ENCODE results near the gene SORBS2.
A peak's percentile ranks its signal among the peaks of the same experiment; 100 is the strongest.

Gene SORBS2

DNA sequence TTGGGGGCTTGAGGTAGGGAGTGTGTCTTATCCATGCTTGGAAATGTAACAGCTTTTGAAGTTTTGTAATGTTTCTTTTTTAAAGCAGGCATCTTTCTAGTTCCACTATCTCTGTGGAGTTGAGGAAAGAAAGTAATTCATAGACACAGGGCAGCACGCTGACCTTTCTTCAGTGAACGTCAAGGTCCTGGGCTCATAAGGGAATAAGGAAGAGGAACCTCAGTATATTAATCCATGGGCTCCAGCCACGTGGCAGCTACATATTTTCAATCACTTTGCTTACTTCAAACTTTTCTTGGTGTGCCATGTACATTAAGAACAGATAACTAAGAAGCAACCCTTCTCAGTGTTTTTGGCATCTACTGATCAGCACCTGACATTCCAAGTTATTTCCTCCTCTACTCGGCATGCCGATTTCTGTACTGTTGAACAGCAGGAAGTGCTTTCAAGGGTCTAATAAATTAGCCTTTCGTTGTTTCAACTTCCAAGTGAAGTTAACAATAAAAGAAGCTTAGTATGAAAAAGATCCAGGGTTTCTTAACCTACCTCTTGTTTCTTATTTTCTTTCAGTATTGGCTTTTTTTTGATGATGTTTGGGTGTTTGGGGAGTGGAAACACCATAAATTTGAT lies 88.2 kb downstream of the SORBS2 start:
- no peaks in the 10 kb centered on the region for H3K36me3 ChIP-seq (replicated peaks)
- in situ Hi-C loops (cut with HindIII; ENCODE audit: low pct_ligation_motif_present, low sequenced_read_pairs): no loop called here
- H3K4me3 ChIP-seq (ENCODE audit: low read depth, low read length): no peak overlapping the region
- H3K27me3 ChIP-seq (replicated peaks): no peaks in the 10 kb centered on the region
- H3K27ac ChIP-seq: peak overlapping the region; percentile 25
- DNase-seq: no peak
- no peak for TF ChIP-seq CTCF (IDR thresholded peaks at IDR 0.05; ENCODE audit: low read depth, low read length, missing control alignments)

- peak overlapping the region; percentile 56 for H3K27ac ChIP-seq
- in situ Hi-C loops (cut with HindIII; ENCODE audit: low pct_ligation_motif_present, low sequenced_read_pairs): no loop called here
Measured at GRCh38 chr4:185722029-185722316, 90.0 kb downstream of the SORBS2 start.

GRCh38 chr4:185721190-185722028 lies 90.6 kb downstream of the SORBS2 start:
- no peak overlapping the region for H3K4me3 ChIP-seq (ENCODE audit: low read depth, low read length)
- TF ChIP-seq CTCF (IDR thresholded peaks at IDR 0.05; ENCODE audit: low read depth, low read length, missing control alignments): no peak
- in situ Hi-C loops (cut with HindIII; ENCODE audit: low pct_ligation_motif_present, low sequenced_read_pairs): no loop called here
- H3K27ac ChIP-seq: peak overlapping the region; percentile 56
- no peak for DNase-seq
- H3K36me3 ChIP-seq (replicated peaks): no peaks in the 10 kb centered on the region
- H3K27me3 ChIP-seq (replicated peaks): no peaks in the 10 kb centered on the region

More at GRCh38 chr4:185722029-185722316, 90.0 kb downstream of the SORBS2 start:
- peak; percentile 58 for DNase-seq
- Histone ChIP-seq H3K27me3 (replicated peaks) (no peaks in the 10 kb centered on the region), H3K4me3 (ENCODE audit: low read depth, low read length) (no peak overlapping the region), H3K36me3 (replicated peaks) (no peaks in the 10 kb centered on the region)
- no peak for TF ChIP-seq CTCF (IDR thresholded peaks at IDR 0.05; ENCODE audit: low read depth, low read length, missing control alignments)

- no peak overlapping the region for H3K27ac ChIP-seq
- in situ Hi-C loops (cut with HindIII; ENCODE audit: low pct_ligation_motif_present, low sequenced_read_pairs): no loop called here
- H3K27me3 ChIP-seq (replicated peaks): no peaks in the 10 kb centered on the region
- H3K4me3 ChIP-seq (ENCODE audit: low read depth, low read length): no peak overlapping the region
- no peak for DNase-seq
- no peak for TF ChIP-seq CTCF (IDR thresholded peaks at IDR 0.05; ENCODE audit: low read depth, low read length, missing control alignments)
- H3K36me3 ChIP-seq (replicated peaks): no peaks in the 10 kb centered on the region
Measured at GRCh38 chr4:185719500-185719858, 92.5 kb downstream of the SORBS2 start.

DNA sequence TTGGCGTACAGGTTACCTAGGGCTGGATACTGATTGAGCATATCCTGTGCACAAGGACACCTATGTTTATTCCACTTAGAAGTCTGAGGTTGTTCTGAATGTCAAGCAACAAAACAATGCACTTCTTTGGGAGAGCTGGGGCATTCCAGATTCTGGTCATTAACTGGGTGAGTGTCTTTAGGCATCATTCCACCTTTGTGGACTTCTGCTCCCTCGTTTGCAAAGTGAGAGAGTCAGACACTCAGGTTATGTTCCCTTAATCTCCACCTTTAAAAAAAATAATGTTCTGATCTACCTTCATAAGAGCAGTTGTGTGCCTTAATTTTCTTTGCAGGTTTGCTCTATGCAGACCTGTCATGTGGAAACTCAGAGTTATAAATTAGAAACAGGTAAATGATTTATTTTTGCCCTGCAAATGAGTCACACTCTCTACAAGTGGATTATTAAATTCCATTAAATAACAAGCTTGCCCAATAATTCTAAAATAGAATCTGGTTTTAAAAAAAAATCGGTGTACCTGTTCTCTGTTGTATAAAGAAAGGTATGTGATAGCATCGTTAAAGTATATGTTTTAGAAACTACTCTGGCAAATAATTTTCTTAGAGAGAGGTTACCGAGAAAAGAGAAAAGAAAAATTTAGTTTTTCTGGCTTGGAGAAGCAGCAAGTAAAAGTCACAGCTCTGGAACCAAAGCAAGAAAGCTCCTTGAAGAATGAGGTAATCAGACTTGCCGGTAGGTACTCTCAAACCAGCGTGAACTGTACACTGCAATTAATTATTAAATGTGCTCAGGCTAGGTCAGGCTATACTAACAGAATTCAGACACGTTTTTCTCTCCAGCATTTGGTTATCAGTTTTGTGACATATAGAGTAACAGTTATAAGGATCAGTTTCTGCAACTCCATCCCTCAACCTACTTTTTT lies 93.2 kb downstream of the SORBS2 start:
- DNase-seq: no peak
- Histone ChIP-seq H3K4me3 (ENCODE audit: low read depth, low read length) (no peak overlapping the region), H3K36me3 (replicated peaks) (no peaks in the 10 kb centered on the region), H3K27me3 (replicated peaks) (no peaks in the 10 kb centered on the region), H3K27ac (no peak overlapping the region)
- in situ Hi-C loops (cut with HindIII; ENCODE audit: low pct_ligation_motif_present, low sequenced_read_pairs): no loop called here
- no peak for TF ChIP-seq CTCF (IDR thresholded peaks at IDR 0.05; ENCODE audit: low read depth, low read length, missing control alignments)

Data from brain microvascular endothelial cell (primary cell).